GM12878 (cell line): Measurements from ENCODE around the gene WDSUB1.

ENCODE experiments used
- BCL11A ChIP-seq: IDR thresholded peaks from 2 replicates; pipeline ENCODE4 v1.6.1; 2011; ENCODE audit warnings: low read depth, low read length
- HDAC2 ChIP-seq: fragments of 200-600 bp; sonication (generic); IDR thresholded peaks from 2 replicates; pipeline ENCODE4 v1.6.1; 2017
- POLR2A ChIP-seq: IDR thresholded peaks from 2 replicates; pipeline ENCODE4 v1.6.1; 2011; ENCODE audit warnings: low read depth, mild to moderate bottlenecking, low read length
- POLR2AphosphoS5 ChIP-seq: IDR thresholded peaks from 2 replicates; pipeline ENCODE4 v1.6.1; 2011; ENCODE audit warnings: mild to moderate bottlenecking, low read length, inconsistent platforms
- RAD21 ChIP-seq: IDR thresholded peaks from 2 replicates; pipeline ENCODE4 v1.6.1; 2011; ENCODE audit warnings: mild to moderate bottlenecking, low read depth, low read length, moderate library complexity; ENCODE audit not compliant: insufficient read depth
- RFX5 ChIP-seq: IDR thresholded peaks from 2 replicates; pipeline ENCODE4 v1.6.1; 2011; ENCODE audit warnings: low read depth, low read length, improper control_type of control experiment
- TAF1 ChIP-seq: IDR thresholded peaks from 2 replicates; pipeline ENCODE4 v1.6.1; 2011; ENCODE audit warnings: mild to moderate bottlenecking, low read depth, low read length, borderline replicate concordance
- TF ChIP-seq, protein P1 (sequence below): IDR thresholded peaks from 2 replicates; pipeline ENCODE4 v1.6.1; 2011; ENCODE audit warnings: mild to moderate bottlenecking, low read depth, low read length, moderate library complexity; ENCODE audit not compliant: insufficient replicate concordance
- TF ChIP-seq, protein P2 (sequence below): IDR thresholded peaks from 2 replicates; pipeline ENCODE4 v1.6.1; 2011; ENCODE audit warnings: low read depth, low read length, improper control_type of control experiment, borderline replicate concordance
- TF ChIP-seq, protein P3 (sequence below): IDR thresholded peaks from 2 replicates; pipeline ENCODE4 v1.6.1; 2011; ENCODE audit warnings: low read depth, mild to moderate bottlenecking, low read length, moderate library complexity, borderline replicate concordance; ENCODE audit errors: extremely low read depth

DNA sequence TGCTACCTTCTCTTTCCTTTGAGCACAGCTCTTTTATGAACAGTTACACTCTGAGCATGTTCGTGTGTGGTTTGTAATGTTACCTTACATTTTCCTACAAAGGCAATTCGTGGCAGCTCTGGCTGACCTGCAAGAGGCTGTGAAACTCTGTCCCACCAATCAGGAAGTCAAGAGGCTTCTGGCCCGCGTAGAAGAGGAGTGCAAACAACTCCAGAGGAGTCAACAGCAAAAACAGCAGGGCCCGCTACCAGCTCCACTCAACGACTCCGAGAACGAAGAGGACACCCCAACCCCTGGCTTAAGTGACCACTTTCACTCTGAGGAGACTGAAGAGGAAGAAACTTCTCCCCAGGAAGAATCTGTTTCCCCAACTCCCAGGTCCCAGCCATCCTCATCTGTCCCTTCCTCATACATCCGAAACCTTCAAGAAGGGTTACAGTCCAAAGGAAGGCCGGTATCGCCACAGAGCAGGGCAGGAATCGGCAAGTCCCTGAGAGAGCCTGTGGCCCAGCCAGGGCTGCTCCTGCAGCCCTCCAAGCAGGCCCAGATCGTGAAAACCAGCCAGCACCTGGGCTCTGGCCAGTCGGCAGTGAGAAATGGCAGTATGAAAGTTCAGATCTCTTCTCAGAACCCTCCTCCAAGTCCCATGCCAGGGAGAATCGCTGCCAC, 56.9 kb downstream of the WDSUB1 start:
- TF ChIP-seq POLR2AphosphoS5 (no peak), TAF1 (no peak), HDAC2 (no peak), POLR2A (no peak), BCL11A (no peak), RAD21 (no peak), RFX5 (no peak)
- TF ChIP-seq, protein P1, sequence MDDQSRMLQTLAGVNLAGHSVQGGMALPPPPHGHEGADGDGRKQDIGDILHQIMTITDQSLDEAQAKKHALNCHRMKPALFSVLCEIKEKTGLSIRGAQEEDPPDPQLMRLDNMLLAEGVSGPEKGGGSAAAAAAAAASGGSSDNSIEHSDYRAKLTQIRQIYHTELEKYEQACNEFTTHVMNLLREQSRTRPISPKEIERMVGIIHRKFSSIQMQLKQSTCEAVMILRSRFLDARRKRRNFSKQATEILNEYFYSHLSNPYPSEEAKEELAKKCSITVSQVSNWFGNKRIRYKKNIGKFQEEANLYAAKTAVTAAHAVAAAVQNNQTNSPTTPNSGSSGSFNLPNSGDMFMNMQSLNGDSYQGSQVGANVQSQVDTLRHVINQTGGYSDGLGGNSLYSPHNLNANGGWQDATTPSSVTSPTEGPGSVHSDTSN: no peak
- TF ChIP-seq, protein P2, sequence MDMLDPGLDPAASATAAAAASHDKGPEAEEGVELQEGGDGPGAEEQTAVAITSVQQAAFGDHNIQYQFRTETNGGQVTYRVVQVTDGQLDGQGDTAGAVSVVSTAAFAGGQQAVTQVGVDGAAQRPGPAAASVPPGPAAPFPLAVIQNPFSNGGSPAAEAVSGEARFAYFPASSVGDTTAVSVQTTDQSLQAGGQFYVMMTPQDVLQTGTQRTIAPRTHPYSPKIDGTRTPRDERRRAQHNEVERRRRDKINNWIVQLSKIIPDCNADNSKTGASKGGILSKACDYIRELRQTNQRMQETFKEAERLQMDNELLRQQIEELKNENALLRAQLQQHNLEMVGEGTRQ: no peak
- TF ChIP-seq, protein P3, sequence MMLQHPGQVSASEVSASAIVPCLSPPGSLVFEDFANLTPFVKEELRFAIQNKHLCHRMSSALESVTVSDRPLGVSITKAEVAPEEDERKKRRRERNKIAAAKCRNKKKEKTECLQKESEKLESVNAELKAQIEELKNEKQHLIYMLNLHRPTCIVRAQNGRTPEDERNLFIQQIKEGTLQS: no peak
